ENCODE measurements around the gene PC.
A peak's percentile ranks its signal among the peaks of the same experiment; 100 is the strongest.

PC gene

GRCh38 chr11:66958232-66958955 lies at the start of gene PC:
TSS of gene PC (minus strand) at chr11:66958383. CDS start at chr11:66872159, 86,224 bp downstream.
- peak; percentile 97 for ATAC-seq
- TF ChIP-seq ZNF8 (CRISPR knock-in tag; IDR thresholded peaks at IDR 0.05) (no peak), RARB (CRISPR knock-in tag; IDR thresholded peaks at IDR 0.05) (no peak), PPARA (CRISPR knock-in tag; IDR thresholded peaks at IDR 0.05; ENCODE audit: borderline replicate concordance) (no peak), TCF4 (CRISPR knock-in tag; IDR thresholded peaks at IDR 0.05; ENCODE audit: borderline replicate concordance) (no peak; the same call in 1 of the 2 replicates), ZFP30 (CRISPR knock-in tag; IDR thresholded peaks at IDR 0.05) (no peak), CSRNP3 (CRISPR knock-in tag; IDR thresholded peaks at IDR 0.05) (no peak), TOX (CRISPR knock-in tag; IDR thresholded peaks at IDR 0.05; ENCODE audit: borderline replicate concordance) (no peak), CREB5 (CRISPR knock-in tag; IDR thresholded peaks at IDR 0.05; ENCODE audit: low read depth) (no peak), ISL1 (CRISPR knock-in tag; IDR thresholded peaks at IDR 0.05) (no peak), ZNF565 (CRISPR knock-in tag; conservative IDR thresholded peaks at IDR 0.05; ENCODE audit: low read depth) (no peak), ZNF70 (CRISPR knock-in tag; IDR thresholded peaks at IDR 0.05) (no peak), OSR1 (CRISPR knock-in tag; IDR thresholded peaks at IDR 0.05) (no peak), SNAI2 (CRISPR knock-in tag; IDR thresholded peaks at IDR 0.05) (no peak), TSHZ2 (CRISPR knock-in tag; IDR thresholded peaks at IDR 0.05) (no peak)

GRCh38 chr11:67007126-67007525 lies 48.9 kb upstream of the PC start:
- TF ChIP-seq ZFP30 (CRISPR knock-in tag; IDR thresholded peaks at IDR 0.05) (no peak), CSDC2 (CRISPR knock-in tag; IDR thresholded peaks at IDR 0.05) (no peak), TCF4 (CRISPR knock-in tag; IDR thresholded peaks at IDR 0.05; ENCODE audit: borderline replicate concordance) (no peak), ZNF70 (CRISPR knock-in tag; IDR thresholded peaks at IDR 0.05) (no peak), PATZ1 (CRISPR knock-in tag; IDR thresholded peaks at IDR 0.05; ENCODE audit: borderline replicate concordance) (no peak), ZNF8 (CRISPR knock-in tag; IDR thresholded peaks at IDR 0.05) (no peak), BACH2 (CRISPR knock-in tag; IDR thresholded peaks at IDR 0.05; ENCODE audit: borderline replicate concordance) (no peak), ISL1 (CRISPR knock-in tag; IDR thresholded peaks at IDR 0.05) (no peak), ZFP3 (CRISPR knock-in tag; IDR thresholded peaks at IDR 0.05) (no peak), ZNF565 (CRISPR knock-in tag; conservative IDR thresholded peaks at IDR 0.05; ENCODE audit: low read depth) (no peak), GLIS3 (CRISPR knock-in tag; IDR thresholded peaks at IDR 0.05) (no peak), ESRRG (CRISPR knock-in tag; IDR thresholded peaks at IDR 0.05) (no peak), CSRNP3 (CRISPR knock-in tag; IDR thresholded peaks at IDR 0.05) (no peak), TSHZ2 (CRISPR knock-in tag; IDR thresholded peaks at IDR 0.05) (no peak), ZC3H10 (CRISPR knock-in tag; IDR thresholded peaks at IDR 0.05) (no peak), ARNTL (CRISPR knock-in tag; IDR thresholded peaks at IDR 0.05; ENCODE audit: borderline replicate concordance, low read depth) (no peak)
- ATAC-seq = no peak
